GM21367 (cell line): ENCODE measurements around the gene TOE1.
"Not testable (repeated sequence)": the region's sequence is repeated elsewhere in the genome, so short reads cannot be mapped to it uniquely, and the experiment has no call there.

ENCODE experiments used
- ATAC-seq: cut with Tn5 transposase; IDR thresholded peaks from one replicate; pipeline ENCODE4 v1.9.1; 2021; ENCODE audit not compliant: unreplicated experiment

The TOE1 gene

DNA sequence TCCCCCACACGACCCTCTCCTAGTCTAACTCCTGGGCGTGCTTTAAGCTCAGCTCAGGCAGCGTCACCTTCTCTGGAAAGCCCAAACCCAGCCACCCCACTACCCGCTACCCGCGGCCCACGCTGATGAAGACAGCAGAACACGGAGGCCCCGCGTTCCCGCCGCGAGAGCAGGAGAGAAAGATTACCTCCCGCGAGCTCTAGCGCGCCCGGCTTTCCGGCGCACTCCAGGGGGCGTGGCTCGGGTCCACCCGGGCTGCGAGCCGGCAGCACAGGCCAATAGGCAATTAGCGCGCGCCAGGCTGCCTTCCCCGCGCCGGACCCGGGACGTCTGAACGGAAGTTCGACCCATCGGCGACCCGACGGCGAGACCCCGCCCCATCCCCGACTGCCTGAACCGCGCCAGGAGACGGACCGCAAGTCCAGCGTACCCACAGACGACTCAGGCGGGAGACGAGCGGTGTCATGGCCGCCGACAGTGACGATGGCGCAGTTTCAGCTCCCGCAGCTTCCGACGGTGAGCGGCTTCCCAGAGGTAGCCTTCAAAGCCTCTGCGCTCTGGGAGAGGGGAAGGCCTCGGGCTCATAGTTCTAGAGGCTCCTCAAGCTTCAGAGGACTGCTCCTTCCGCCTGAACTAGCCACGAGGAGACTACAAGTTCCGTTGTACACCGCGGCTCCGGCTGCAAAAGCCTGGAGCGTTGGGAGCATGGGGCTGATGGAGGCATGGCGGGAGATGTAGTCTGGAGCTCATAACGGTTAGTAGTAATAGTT is at the start of gene TOE1, which contains the start of gene MUTYH:
TOE1 (plus strand) TSS at position 382 of the 770 bp plus-strand sequence; CDS start at position 465, 83 bp downstream.
MUTYH (minus strand) TSS at position 652 of the 770 bp plus-strand sequence. CDS start 5,935 bp downstream, outside the sequence.
- peak; percentile 62 for ATAC-seq

GRCh38 chr1:45291002-45291401 is 49.0 kb upstream of the TOE1 start:
- not testable (repeated sequence) for ATAC-seq

- ATAC-seq = no peak
Observed at GRCh38 chr1:45291716-45292115, 48.3 kb upstream of the TOE1 start.

GRCh38 chr1:45297666-45298356 is 42.2 kb upstream of the TOE1 start:
- no peak for ATAC-seq

GRCh38 chr1:45299296-45299695 is 40.7 kb upstream of the TOE1 start:
- no peak for ATAC-seq

DNA sequence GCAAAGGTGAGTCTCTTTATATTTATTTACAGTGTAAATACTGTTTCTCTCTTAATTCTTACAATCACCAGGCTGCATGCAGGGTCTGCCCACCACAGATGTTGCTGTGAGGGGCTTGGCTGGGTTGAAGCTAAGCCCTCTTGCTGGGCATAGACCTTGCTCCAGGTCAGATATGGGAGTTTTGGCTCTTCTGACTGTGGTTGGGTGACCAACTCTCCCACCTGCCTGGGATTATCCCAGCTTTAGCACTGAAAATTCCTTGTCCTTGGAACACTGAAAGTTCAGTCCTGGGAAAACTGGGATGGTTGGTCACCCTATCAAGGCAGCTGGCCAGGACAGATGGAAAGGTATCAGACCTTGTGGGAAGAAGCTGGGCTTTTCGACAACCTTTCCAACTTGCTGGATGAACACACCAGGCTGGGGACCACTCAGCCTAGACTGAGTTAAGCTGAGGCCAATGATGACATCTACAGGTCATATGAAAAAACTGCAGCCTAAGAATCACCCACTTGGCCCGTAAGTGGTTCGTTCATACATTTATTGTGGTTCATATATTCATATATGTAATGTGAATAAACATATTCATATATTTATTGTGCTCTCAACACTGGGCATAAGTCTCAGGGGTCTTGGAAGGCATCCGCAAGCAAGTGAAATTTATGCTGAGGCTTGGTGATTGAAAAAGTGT is 39.8 kb upstream of the TOE1 start:
- no peak for ATAC-seq

- ATAC-seq = no peak
Observed at GRCh38 chr1:45300669-45300997, 39.3 kb upstream of the TOE1 start.

GRCh38 chr1:45302505-45303150 is 37.3 kb upstream of the TOE1 start:
- ATAC-seq = no peak

DNA sequence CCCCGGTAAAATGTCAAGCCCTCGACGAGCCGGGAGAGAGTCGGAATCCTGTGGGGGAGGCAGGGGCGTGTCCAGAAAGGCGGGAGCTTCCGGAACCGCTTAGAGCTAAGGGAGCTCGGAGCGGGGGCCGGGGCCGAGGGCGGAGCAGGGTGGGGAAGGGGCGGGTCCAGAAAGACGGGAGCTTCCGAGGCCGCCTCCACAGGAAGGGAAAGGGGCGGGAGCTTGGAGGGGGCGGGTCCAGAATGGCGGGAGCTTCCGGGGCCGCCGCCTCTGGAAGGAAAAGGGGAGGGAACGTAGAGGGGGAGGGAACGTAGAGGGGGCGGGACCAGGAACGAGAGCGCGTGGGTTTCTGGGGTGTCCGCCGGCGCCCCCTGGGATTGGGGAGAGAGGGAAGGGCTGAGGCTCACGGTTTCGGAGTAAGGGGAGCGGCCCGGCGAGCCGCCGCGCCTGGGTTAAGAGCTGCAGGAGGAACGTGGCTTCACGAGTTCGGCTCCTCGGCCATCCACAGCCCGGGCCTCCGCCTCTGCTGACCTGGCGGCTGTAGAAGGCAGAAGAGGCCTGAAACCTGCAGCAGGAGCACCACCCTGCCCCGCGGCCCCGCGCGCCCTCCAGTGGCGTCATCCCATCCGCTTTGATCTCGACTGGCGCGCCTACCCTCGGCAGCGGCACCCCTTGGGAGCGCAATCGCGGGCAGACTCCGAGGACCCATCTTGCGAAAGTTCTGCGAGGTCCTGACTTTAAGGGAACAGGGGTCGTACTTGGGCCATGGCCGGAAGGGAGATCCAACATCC is 36.3 kb upstream of the TOE1 start:
- ATAC-seq = peak; percentile 56

GRCh38 chr1:45304311-45305081 is 35.5 kb upstream of the TOE1 start:
- no peak for ATAC-seq

GRCh38 chr1:45305231-45305630 is 34.7 kb upstream of the TOE1 start:
- no peak for ATAC-seq

- ATAC-seq = no peak
Observed at GRCh38 chr1:45306319-45306718, 33.7 kb upstream of the TOE1 start.

- no peak for ATAC-seq
Observed at GRCh38 chr1:45306905-45307304, 33.1 kb upstream of the TOE1 start.

- ATAC-seq = no peak
Observed at GRCh38 chr1:45314266-45314665, 25.7 kb upstream of the TOE1 start.

DNA sequence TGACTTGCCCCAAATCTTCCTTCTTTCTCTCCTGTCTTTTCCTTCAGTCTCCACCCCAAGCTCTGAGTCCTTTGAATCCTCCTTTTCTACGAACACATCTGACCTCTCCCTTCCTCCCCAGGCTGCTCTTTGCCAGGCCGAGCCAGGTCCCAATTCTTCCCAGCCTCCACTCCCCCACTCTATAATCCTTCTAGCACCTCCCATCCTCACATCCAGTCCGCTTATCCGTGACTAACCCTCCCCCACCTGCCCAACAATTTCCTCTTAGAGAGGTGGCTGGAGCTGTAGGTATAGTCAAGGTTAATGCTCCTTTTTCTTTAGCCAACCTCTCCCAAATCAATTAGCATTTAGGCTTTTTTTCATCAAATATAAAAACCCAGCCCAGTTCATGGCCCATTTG is 22.8 kb upstream of the TOE1 start:
- no peak for ATAC-seq

DNA sequence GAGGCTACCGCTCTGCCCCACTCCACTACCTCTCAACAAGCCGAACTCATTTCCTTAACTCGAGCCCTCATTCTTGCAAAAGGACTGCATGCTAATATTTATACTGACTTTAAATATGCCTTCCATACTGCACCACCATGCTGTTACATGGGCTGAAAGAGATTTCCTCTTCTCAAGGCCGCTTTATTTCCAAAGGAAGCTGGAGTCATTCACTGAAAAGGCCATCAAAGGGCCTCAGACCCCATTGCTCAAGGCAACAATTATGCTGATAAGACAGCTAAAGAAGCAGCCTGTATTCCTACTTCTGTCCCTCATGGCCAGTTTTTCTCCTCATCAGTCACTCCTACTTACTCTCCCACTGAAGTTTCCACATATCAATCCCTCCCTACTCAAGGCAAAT is 20.2 kb upstream of the TOE1 start:
- no peak for ATAC-seq

GRCh38 chr1:45321444-45321843 is 18.5 kb upstream of the TOE1 start:
- ATAC-seq = no peak

GRCh38 chr1:45322486-45323040 is 17.4 kb upstream of the TOE1 start:
- no peak for ATAC-seq

- no peak for ATAC-seq
Observed at GRCh38 chr1:45325851-45326506, 14.0 kb upstream of the TOE1 start.
